HG03139 (cell line): Measurements from ENCODE around the gene GPR137.

ENCODE experiments used
- ATAC-seq: cut with Tn5 transposase; IDR thresholded peaks from one replicate; pipeline ENCODE4 v1.9.1; 2021; ENCODE audit not compliant: unreplicated experiment

Gene GPR137

GRCh38 chr11:64249038-64249437 is 36.6 kb upstream of the GPR137 start:
- ATAC-seq, result no peak

- no peak for ATAC-seq
Measured at GRCh38 chr11:64249563-64250414, 35.9 kb upstream of the GPR137 start.

- no peak for ATAC-seq
Measured at GRCh38 chr11:64250415-64251015, 35.1 kb upstream of the GPR137 start.

- ATAC-seq, result peak; percentile 39
Measured at GRCh38 chr11:64251016-64251752, 34.5 kb upstream of the GPR137 start, which contains the start of gene PLCB3. TSS of gene PLCB3 (plus strand) at chr11:64251530. CDS start at chr11:64251650, 120 bp downstream.

GRCh38 chr11:64251753-64252002 is 34.0 kb upstream of the GPR137 start:
- peak; percentile 13 for ATAC-seq

GRCh38 chr11:64252003-64252872 is 33.4 kb upstream of the GPR137 start:
- no peak for ATAC-seq

GRCh38 chr11:64253043-64253442 is 32.6 kb upstream of the GPR137 start:
- ATAC-seq, result no peak

GRCh38 chr11:64253481-64253880 is 32.2 kb upstream of the GPR137 start:
- no peak for ATAC-seq

- no peak for ATAC-seq
Measured at GRCh38 chr11:64254326-64254725, 31.3 kb upstream of the GPR137 start.

GRCh38 chr11:64255135-64256128 is 30.2 kb upstream of the GPR137 start:
- no peak for ATAC-seq

- ATAC-seq, result no peak
Measured at GRCh38 chr11:64256300-64256699, 29.3 kb upstream of the GPR137 start.

GRCh38 chr11:64258356-64258755 is 27.3 kb upstream of the GPR137 start:
- no peak for ATAC-seq

GRCh38 chr11:64258946-64259532 is 26.6 kb upstream of the GPR137 start:
- ATAC-seq, result no peak

- ATAC-seq, result no peak
Measured at GRCh38 chr11:64259533-64260067, 26.0 kb upstream of the GPR137 start.

GRCh38 chr11:64260147-64260708 is 25.4 kb upstream of the GPR137 start:
- no peak for ATAC-seq

- no peak for ATAC-seq
Measured at GRCh38 chr11:64261556-64262080, 24.0 kb upstream of the GPR137 start.

GRCh38 chr11:64262271-64263002 is 23.2 kb upstream of the GPR137 start:
- ATAC-seq, result no peak
